Right cardiac atrium (tissue), 5 donors: ENCODE results near the gene JAKMIP1. TPM values are rescaled to one million over a fixed set of nuclear protein-coding genes. Genes with fewer than 3 reads are reported as not detected.

Source experiments
- ATAC-seq, 2 donors: fragments of 200-7000 bp; cut with Tn5 transposase; one replicate each; pipeline versions ENCODE4 v1.8.0 to v1.9.1; 2020; ENCODE audit warnings: moderate library complexity in 2 of 2, mild to moderate bottlenecking in 1 of 2
- DNase-seq, 3 donors: peaks; one replicate each; pipeline ENCODE4 v3.0.0-alpha.2; 2020
- H3K27ac ChIP-seq: one replicate; pipeline ENCODE4 v1.5.1; 2013; ENCODE audit warnings: mild to moderate bottlenecking, low read length, control low read depth, moderate library complexity
- H3K27me3 ChIP-seq: one replicate; pipeline ENCODE4 v1.6.1; 2013; ENCODE audit not compliant: control insufficient read depth, insufficient read depth
- H3K4me1 ChIP-seq: one replicate; pipeline ENCODE4 v1.6.1; 2013; ENCODE audit warnings: low read length; ENCODE audit not compliant: control insufficient read depth, insufficient read depth
- H3K4me3 ChIP-seq: one replicate; pipeline ENCODE4 v1.5.1; 2013; ENCODE audit warnings: low read length, control low read depth
- H3K9me3 ChIP-seq: one replicate; pipeline ENCODE4 v1.6.1; 2013; ENCODE audit warnings: low read length; ENCODE audit not compliant: control insufficient read depth
- WGBS: extraction: QIAGEN DNeasy Blood & Tissue Kit; methylation state at CpG from one replicate; pipeline ENCODE4 v1.1.7; 2013; 5-methylcytosine and 5-hydroxymethylcytosine counted together
- intact Hi-C, 4 donors: fragments of 100-400 bp; cut with DNase I; formaldehyde crosslinking; loops; one replicate each; pipeline versions ENCODE4 v1.11.0 to v1.14.0; 2022 to 2023
- polyA plus RNA-seq: library from polyadenylated mRNA; stranded (reverse); fragments of 200-250 nt; gene quantifications from one replicate; pipeline ENCODE4 v1.2.3, GENCODE V29; 2013
- total RNA-seq, 4 donors: library from RNA; stranded (reverse); fragmentation: NEBNext Ultra II Directional; extraction: Animal tissue kit (Norgen Biotek cat#: 25700); gene quantifications; one replicate each; pipeline ENCODE4 v1.2.1, GENCODE V29; 2021
- donor health status: healthy with polysubstance abuse.
- donor health status: DM: no; HTN: yes; CAD: no.
- donor health status: DM: no; HTN: no; CAD: no.
- donor health status: DM: no; HTN: yes; CAD: no; lungs with severe emphysema.
- donor health status: DM: yes; HTN: yes; CAD: no.

Gene JAKMIP1
- total and polyA plus RNA-seq, 5 donors: 0.07 to 0.28 (median 0.20) TPM; not detected in 2

DNA sequence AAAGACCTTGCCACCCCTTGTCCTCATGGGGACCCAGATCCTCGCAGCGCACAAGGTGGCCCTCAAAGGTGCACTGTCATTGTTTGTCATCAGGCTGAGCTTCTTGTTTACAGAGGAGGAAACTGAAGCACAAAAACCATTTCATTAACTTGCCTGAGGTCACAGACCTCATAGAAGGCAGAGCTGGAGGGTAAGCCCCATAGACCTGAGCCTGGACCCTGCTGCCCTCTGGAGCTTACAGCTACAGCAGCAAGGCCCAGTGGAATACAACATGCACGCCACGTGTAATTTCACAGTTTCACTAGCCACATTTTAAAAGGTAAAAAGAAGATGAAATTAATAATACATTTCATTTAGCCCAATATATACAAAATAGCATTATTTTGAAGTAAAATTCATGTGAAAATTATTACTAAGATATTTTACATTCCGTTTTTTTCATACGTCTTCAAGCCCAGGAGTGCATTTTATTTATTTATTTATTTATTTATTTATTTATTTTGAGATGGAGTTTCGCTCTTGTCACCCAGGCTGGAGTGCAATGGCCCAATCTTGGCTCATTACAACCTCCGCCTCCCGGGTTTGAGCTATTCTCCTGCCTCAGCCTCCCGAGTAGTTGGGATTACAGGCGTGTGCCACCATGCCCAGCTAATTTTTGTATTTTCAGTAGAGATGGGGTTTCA lies 8.8 kb downstream of the JAKMIP1 start:
- peaks cover 2% of the 10 kb centered on the region for H3K9me3 ChIP-seq
- H3K27ac ChIP-seq: no peak overlapping the region
- H3K4me3 ChIP-seq: no peak overlapping the region
- no peak for ATAC-seq
- intact Hi-C loops: no loop called here
- no peaks in the 10 kb centered on the region for H3K4me1 ChIP-seq
- WGBS: 88% methylated on average over 11 of the region's 11 CpGs
- DNase-seq: no peak
- H3K27me3 ChIP-seq: no peaks in the 10 kb centered on the region

DNA sequence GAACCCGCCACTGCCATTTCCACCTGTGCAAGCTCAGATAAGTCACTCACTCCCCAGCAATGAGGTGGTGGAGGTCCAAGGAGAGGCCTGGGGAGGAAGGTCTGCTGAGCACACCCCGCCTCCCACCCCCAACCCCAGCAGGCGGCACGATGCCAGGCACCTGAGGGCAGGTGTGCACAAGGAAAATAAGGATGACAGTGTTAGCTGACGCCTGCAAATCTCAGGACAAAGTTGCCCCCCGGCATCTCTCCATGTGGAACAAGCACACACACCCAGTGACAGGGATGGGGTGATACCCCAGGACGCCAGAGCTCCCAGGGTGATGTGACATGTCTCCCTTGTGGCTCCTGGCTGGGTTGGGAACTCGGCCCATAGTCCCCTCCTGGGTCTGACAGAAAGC lies 9.9 kb downstream of the JAKMIP1 start:
- Histone ChIP-seq H3K4me3 (no peak overlapping the region), H3K4me1 (no peaks in the 10 kb centered on the region), H3K27ac (no peak overlapping the region), H3K9me3 (peaks cover 4% of the 10 kb centered on the region), H3K27me3 (no peaks in the 10 kb centered on the region)
- 81% methylated on average over 8 of the region's 8 CpGs for WGBS
- intact Hi-C loops: no loop called here
- no peak for DNase-seq
- ATAC-seq: no peak

DNA sequence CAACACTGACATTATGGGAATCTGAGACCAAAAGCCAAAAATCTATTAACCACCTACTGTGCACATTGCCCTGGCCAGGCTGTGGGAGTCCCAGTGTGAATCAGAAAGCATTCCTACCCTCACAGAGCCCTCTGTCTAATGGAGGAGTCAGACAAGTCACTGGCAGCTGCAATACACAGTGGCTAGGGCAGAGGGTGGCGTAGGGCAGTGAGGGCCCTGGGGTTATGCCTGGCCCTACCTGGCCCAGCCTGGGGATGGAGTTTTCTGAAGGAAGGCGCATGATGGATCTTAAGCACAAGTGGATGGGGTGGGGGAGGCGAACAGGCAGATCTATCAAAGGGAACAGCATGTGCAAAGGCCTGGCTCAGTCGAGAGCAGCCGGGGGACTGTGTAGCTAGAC lies 10.8 kb downstream of the JAKMIP1 start:
- Histone ChIP-seq H3K4me3 (no peak overlapping the region), H3K9me3 (peaks cover 4% of the 10 kb centered on the region), H3K27ac (no peak overlapping the region), H3K27me3 (no peaks in the 10 kb centered on the region), H3K4me1 (no peaks in the 10 kb centered on the region)
- intact Hi-C loops: no loop called here
- ATAC-seq (no peak), DNase-seq (no peak)
- 80% methylated on average over 5 of the region's 5 CpGs for WGBS

DNA sequence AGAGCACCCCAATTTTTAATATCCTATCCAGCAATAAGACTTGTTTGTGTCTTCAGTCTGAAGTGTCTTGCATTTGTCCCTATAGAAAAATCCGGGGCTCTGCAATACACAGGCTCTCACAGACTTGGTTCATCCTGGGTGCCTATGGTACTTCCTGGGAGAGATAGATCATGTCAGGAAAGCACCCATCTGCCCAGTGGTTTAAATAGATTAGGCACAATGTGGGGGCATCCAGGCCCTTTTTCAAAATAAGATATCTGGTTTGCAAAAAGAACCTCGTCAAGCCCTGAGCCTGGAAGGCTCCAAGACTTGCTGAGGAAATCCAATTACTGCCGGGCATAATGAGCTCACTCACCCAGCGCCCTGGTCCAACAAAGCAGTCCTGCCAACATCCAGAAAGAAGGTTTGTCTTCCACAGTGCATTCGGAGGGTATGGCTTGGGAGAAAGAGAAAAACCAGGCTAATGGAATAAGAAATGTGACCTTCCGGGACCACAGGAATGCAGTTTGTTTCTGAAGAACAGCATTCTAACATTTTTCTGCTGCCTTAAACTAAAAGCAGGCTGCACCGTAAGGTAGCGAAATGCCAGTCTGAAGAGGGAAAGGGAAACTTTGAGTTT lies 11.6 kb downstream of the JAKMIP1 start:
- 75% methylated on average over 8 of the region's 8 CpGs for WGBS
- H3K27ac ChIP-seq: no peak overlapping the region
- intact Hi-C loops: no loop called here
- no peaks in the 10 kb centered on the region for H3K4me1 ChIP-seq
- peaks cover 4% of the 10 kb centered on the region for H3K9me3 ChIP-seq
- H3K4me3 ChIP-seq: no peak overlapping the region
- DNase-seq (no peak), ATAC-seq (no peak)
- H3K27me3 ChIP-seq: no peaks in the 10 kb centered on the region

DNA sequence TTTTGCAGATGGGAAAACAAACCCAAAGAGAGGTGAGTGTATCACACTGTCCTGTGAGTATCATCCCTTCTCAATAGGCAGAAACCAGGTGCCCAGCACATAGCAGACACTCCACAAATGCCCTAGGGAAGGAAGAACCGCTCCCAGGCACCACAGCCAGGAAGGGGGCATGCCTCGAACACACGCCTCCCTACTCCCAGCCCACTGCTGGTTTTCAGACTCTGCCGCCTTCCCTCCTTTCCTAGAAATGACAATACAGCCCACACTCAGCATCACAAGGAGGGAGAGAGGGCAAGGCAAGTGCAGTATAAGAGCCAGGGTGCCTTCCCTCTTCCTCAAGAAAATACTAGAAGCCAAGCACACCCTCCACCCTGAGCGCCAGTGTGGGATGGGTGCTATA lies 16.2 kb downstream of the JAKMIP1 start:
- Histone ChIP-seq H3K4me3 (no peak overlapping the region), H3K27ac (no peak overlapping the region), H3K27me3 (no peaks in the 10 kb centered on the region), H3K4me1 (no peaks in the 10 kb centered on the region), H3K9me3 (peaks cover 5% of the 10 kb centered on the region)
- no peak for DNase-seq
- WGBS: 75% methylated on average over 5 of the region's 5 CpGs
- intact Hi-C loops: no loop called here
- ATAC-seq: no peak

DNA sequence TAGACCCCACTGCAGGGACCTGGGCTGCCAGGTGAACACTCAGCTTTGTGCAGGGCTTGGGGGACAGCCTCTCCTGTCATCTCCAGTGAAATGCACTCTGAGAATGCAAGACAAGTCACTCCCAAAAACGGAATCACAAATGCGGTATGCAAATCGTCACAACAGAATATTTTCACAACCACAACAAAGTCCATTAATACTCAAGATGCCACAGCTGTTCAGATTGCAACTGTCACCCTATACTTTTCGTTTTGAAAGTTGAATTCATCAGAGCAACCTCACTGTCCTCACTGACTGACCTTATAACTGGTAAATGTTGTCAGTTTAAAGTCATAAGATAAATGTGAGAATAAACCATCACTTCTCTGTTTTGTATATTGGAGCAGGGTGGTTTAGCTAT lies 16.6 kb downstream of the JAKMIP1 start:
- DNase-seq: no peak
- H3K27ac ChIP-seq: no peak overlapping the region
- ATAC-seq: no peak
- H3K9me3 ChIP-seq: peaks cover 5% of the 10 kb centered on the region
- no peaks in the 10 kb centered on the region for H3K27me3 ChIP-seq
- WGBS: 70% methylated on average over 4 of the region's 4 CpGs
- intact Hi-C loops: no loop called here
- H3K4me3 ChIP-seq: no peak overlapping the region
- H3K4me1 ChIP-seq: no peaks in the 10 kb centered on the region

DNA sequence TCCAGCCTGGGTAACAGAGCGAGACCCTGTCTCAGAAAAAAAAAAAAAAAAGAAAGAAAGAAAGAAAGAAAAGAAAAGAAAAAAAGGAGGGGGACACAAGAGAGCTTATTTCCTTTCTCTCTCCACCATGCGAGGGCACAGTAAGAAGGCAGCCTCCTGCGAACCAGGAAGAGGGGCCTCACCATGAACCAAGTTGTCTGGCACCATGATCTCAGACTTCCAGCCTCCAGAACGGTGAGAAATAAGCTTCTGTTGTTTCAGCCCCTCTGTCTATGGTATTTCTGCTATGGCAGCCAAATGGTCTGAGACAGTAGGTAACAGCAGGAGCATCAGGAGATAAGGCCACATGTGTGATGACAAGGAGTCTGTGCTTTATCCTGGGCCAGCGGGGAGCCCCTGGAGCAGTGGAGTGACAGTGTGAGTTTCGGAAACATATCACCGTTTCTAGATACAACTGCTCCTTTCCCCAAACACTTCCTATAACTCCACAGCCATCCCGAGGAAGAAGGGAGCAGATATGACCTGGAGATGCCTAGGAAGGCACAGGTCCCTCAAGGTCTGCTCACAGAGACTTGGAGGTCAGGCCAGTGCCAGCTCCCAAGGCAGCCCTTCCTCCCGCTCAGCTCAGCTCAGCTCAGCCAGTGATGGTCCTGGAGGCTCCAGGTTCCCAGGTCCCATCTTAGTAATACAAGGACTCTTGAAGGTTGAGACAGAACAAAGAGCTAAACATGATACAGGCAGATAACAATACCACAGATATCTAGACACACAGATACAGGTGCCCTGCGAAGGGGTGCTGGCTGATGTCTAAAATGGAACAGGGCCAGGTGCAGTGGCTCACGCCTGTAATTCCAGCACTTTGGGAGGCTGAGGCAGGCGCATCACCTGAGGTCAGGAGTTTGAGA lies 17.7 kb downstream of the JAKMIP1 start:
- H3K27me3 ChIP-seq: no peaks in the 10 kb centered on the region
- no peak overlapping the region for H3K4me3 ChIP-seq
- peaks cover 5% of the 10 kb centered on the region for H3K9me3 ChIP-seq
- intact Hi-C loops: no loop called here
- 41% methylated on average over 12 of the region's 12 CpGs for WGBS
- H3K4me1 ChIP-seq: no peaks in the 10 kb centered on the region
- DNase-seq (no peak), ATAC-seq (no peak)
- H3K27ac ChIP-seq: no peak overlapping the region

DNA sequence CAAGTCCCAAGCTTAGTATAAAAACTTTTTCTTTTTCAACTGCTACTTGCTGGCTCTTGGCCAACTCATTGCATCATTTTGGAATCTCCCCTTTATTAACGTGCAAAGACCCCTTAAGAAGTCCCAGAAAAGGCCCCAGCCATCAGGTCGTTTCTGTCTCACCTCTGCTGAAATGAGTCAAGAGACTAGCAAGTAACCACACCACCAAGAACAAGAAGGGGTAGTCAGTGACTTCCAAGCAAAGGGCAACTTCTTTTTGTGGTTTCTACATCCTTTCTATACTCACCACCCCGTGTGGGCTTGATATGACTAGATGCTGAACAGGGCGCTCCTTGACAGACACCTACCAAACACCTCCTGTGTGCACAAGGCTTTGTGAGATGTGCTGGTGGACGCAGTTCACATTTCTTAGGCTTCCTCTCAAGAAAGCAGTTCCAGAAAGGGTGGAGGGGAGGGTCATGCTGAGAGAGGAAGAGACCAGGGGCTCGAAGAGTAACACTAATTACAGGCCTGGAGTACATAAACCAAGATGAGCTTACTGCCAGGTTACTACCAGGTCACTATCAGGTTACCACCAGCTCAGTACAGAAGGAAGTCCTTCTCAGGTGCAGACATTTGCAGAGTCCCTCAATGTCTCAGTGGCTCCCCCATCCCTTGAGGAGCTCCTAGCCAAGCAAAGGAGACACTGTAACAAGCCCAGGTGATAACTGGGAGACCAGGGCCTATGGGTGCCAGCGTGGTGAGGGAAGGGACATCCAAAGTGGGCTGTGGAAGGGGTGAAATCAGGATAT lies 19.3 kb downstream of the JAKMIP1 start:
- Histone ChIP-seq H3K4me3 (no peak overlapping the region), H3K9me3 (peaks cover 3% of the 10 kb centered on the region), H3K27me3 (no peaks in the 10 kb centered on the region), H3K27ac (no peak overlapping the region), H3K4me1 (no peaks in the 10 kb centered on the region)
- ATAC-seq (no peak), DNase-seq (no peak)
- intact Hi-C loops: no loop called here
- WGBS: 55% methylated on average over 7 of the region's 7 CpGs

DNA sequence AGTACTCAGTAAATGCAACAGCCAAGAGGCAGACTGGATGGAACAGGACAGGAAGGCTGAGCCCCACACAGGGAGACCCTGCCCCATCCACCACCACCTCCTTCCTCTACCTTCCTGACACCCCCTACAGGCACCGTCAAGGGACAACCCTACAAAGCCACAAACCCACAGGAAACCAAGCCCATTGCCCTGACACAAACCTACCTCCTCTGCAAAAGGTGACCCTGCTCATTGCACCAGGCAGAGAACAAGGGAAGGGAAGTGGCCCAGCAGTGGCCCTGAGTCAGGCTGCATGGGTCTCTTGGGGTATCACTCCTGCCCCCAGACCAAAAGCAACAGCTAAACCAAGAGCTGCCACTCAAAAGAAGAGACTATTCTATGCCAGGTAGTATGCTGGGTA lies 21.0 kb downstream of the JAKMIP1 start:
- peak in 1 of 2 donors; percentile 28 for ATAC-seq
- intact Hi-C loops: no loop called here
- Histone ChIP-seq H3K27ac (no peak overlapping the region), H3K9me3 (peaks cover 2% of the 10 kb centered on the region), H3K27me3 (no peaks in the 10 kb centered on the region), H3K4me1 (no peaks in the 10 kb centered on the region), H3K4me3 (no peak overlapping the region)
- 79% methylated on average over 1 of the region's 1 CpG for WGBS
- DNase-seq: no peak

DNA sequence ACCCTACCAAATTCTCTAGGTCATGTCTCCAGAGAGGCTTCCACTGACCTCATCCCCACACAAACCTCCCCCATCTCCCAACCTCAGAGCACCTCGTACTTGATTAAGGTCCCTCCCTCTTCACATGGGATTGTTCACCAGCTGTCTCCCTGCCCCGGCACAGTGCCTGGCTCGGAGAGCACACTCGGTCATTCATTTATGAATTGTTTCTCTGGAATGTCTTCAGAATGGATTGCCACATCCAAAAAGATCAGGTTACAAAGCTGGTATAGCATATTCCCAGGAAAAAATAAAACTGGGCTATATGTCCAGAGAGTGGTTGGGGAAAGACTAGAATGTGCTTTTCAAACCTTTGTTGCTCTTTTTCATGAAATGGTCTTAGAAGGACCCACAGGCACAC lies 21.6 kb downstream of the JAKMIP1 start:
- no peaks in the 10 kb centered on the region for H3K27me3 ChIP-seq
- peaks cover 2% of the 10 kb centered on the region for H3K9me3 ChIP-seq
- H3K4me3 ChIP-seq: no peak overlapping the region
- intact Hi-C loops: no loop called here
- H3K4me1 ChIP-seq: no peaks in the 10 kb centered on the region
- H3K27ac ChIP-seq: no peak overlapping the region
- DNase-seq (no peak), ATAC-seq (no peak)
- WGBS: 73% methylated on average over 4 of the region's 4 CpGs
